ENCODE results near the gene IVL. TPM values are rescaled to one million over a fixed set of nuclear protein-coding genes. Genes with fewer than 3 reads are reported as not detected.

Gene IVL
- total and polyA plus RNA-seq, 2 donors (not counting 3 experiments of a cell fraction or from before 2014, with no cell fraction given) = not detected

GRCh38 chr1:152870831-152871730 lies 37.3 kb upstream of the IVL start:
- DNase-seq (ENCODE audit: low read depth, low spot score) = peak; percentile 12
- TF ChIP-seq CTCF (IDR thresholded peaks at IDR 0.05; ENCODE audit: extremely low read depth in 1 of 2, insufficient read depth in 1 of 2, low read depth in 1 of 2, low read length in 2 of 2) = peak in 1 of 2 donors; percentile 25
- no peak for TF ChIP-seq MYC (IDR thresholded peaks at IDR 0.05; ENCODE audit: low read depth, low read length)
- Histone ChIP-seq H3K79me2 (ENCODE audit: control insufficient read depth, insufficient read depth, low read length) (no peaks in the 10 kb centered on the region), H3K27me3 (ENCODE audit: control insufficient read depth in 2 of 2, insufficient read depth in 2 of 2, low read length in 2 of 2) (no peaks in the 10 kb centered on the region), H3K9me1 (replicated peaks; ENCODE audit: control insufficient read depth, extremely low read depth, insufficient read depth, low read length) (no peaks in the 10 kb centered on the region), H4K20me1 (replicated peaks; ENCODE audit: control insufficient read depth, extremely low read depth, insufficient read depth, low read length) (no peaks in the 10 kb centered on the region), H3K4me2 (ENCODE audit: insufficient read depth, low read length) (no peak overlapping the region), H2AFZ (ENCODE audit: low read depth, low read length) (no peak overlapping the region), H3K4me1 (ENCODE audit: control insufficient read depth, extremely low read depth, insufficient read depth, low read length) (no peaks in the 10 kb centered on the region), H3K9me3 (replicated peaks; ENCODE audit: control insufficient read depth, insufficient read depth, low read length) (no peaks in the 10 kb centered on the region), H3K9ac (replicated peaks; ENCODE audit: extremely low read depth, insufficient read depth, low read length) (no peak overlapping the region), H3K4me3 (replicated peaks in 1 of 3; ENCODE audit: insufficient read depth in 1 of 3, low read depth in 1 of 3, low read length in 3 of 3) (no peak overlapping the region), H3K27ac (ENCODE audit: insufficient read depth, low read depth, low read length) (no peak overlapping the region), H3K36me3 (ENCODE audit: control insufficient read depth in 2 of 2, extremely low read depth in 1 of 2, insufficient read depth in 2 of 2, low read length in 2 of 2) (no peaks in the 10 kb centered on the region)
- BruUV-seq (replicated peaks) = no TSS peak
- dilution Hi-C loops (cut with MboI; ENCODE audit: extremely low pct_ligation_motif_present, low sequenced_read_pairs) (no loop called here), intact Hi-C loops (cut with micrococcal nuclease) (loop anchor here (1.0 kb wide), 1 partner anchor 352 kb away; no protein-coding TSS in a partner anchor)
- POLR2A ChIA-PET = interaction anchor here (0.6 kb wide), 1 partner anchor 173 kb away, joined by 3 read pairs; the partner anchor contains the start of gene LCE2A
- CTCF ChIA-PET = interaction anchor here (0.7 to 3.3 kb wide), 5 partner anchors 13 to 322 kb away, joined by 3 to 38 read pairs (median 4); no protein-coding TSS in a partner anchor
- FAIRE-seq = no peak

GRCh38 chr1:152871731-152872126 lies 36.6 kb upstream of the IVL start:
- no peak overlapping the region for H3K27ac ChIP-seq (ENCODE audit: insufficient read depth, low read depth, low read length)
- CTCF ChIA-PET = interaction anchor here (1.5 to 1.7 kb wide), 2 partner anchors 316 to 359 kb away, joined by 3 to 5 read pairs; no protein-coding TSS in a partner anchor
- H3K9me3 ChIP-seq (replicated peaks; ENCODE audit: control insufficient read depth, insufficient read depth, low read length) = no peaks in the 10 kb centered on the region
- H3K9me1 ChIP-seq (replicated peaks; ENCODE audit: control insufficient read depth, extremely low read depth, insufficient read depth, low read length) = no peaks in the 10 kb centered on the region
- POLR2A ChIA-PET = no interaction called here
- no peak for TF ChIP-seq FOS (IDR thresholded peaks at IDR 0.05; ENCODE audit: borderline replicate concordance, insufficient read depth, low read length)
- no peak for TF ChIP-seq EZH2 (IDR thresholded peaks at IDR 0.05; ENCODE audit: borderline replicate concordance, low read depth, low read length, severe bottlenecking)
- no peaks in the 10 kb centered on the region for H3K79me2 ChIP-seq (ENCODE audit: control insufficient read depth, insufficient read depth, low read length)
- intact Hi-C loops (cut with micrococcal nuclease) = no loop called here
- no peak overlapping the region for H3K4me2 ChIP-seq (ENCODE audit: insufficient read depth, low read length)
- H3K36me3 ChIP-seq (ENCODE audit: control insufficient read depth in 2 of 2, extremely low read depth in 1 of 2, insufficient read depth in 2 of 2, low read length in 2 of 2) = no peaks in the 10 kb centered on the region
- no peaks in the 10 kb centered on the region for H4K20me1 ChIP-seq (replicated peaks; ENCODE audit: control insufficient read depth, extremely low read depth, insufficient read depth, low read length)
- no TSS peak for BruUV-seq (replicated peaks)
- DNase-seq (ENCODE audit: low read depth, low spot score) (no peak), FAIRE-seq (no peak)
- no peak overlapping the region for H2AFZ ChIP-seq (ENCODE audit: low read depth, low read length)
- no peaks in the 10 kb centered on the region for H3K27me3 ChIP-seq (ENCODE audit: control insufficient read depth in 2 of 2, insufficient read depth in 2 of 2, low read length in 2 of 2)
- H3K4me1 ChIP-seq (ENCODE audit: control insufficient read depth, extremely low read depth, insufficient read depth, low read length) = no peaks in the 10 kb centered on the region
- H3K4me3 ChIP-seq (replicated peaks in 1 of 3; ENCODE audit: insufficient read depth in 1 of 3, low read depth in 1 of 3, low read length in 3 of 3) = no peak overlapping the region
- no peak overlapping the region for H3K9ac ChIP-seq (replicated peaks; ENCODE audit: extremely low read depth, insufficient read depth, low read length)
- dilution Hi-C loops (cut with MboI; ENCODE audit: extremely low pct_ligation_motif_present, low sequenced_read_pairs) = no loop called here

Measured in endothelial cell of umbilical vein (primary cell).